GM18907 (cell line): ENCODE results near the gene EPS8L2.

Experiments used
- ATAC-seq: cut with Tn5 transposase; IDR thresholded peaks from one replicate; pipeline ENCODE4 v1.9.1; 2021; ENCODE audit warnings: mild to moderate bottlenecking, moderate library complexity; ENCODE audit not compliant: unreplicated experiment

The EPS8L2 gene

DNA sequence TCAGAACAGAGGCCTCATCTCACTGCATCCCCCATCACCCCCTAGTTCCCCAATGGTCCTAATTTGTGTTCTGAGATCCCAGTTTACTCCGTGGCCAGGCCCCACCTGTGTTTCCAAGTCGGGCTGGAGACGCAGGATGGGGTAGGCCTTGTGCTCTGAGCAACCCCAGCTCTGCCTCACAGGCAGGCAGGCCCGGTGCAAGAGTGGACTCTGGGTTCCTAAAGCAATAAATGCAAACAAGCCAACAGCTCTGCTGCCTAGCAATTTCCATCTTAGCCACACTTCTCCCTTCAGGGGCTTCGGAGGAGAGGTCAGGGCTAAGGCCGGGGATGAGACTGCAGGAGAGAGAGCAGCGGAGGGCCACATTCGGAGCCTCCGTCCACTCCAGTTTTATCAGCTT is 2.5 kb upstream of the EPS8L2 start:
- no peak for ATAC-seq

- no peak for ATAC-seq
Measured at GRCh38 chr11:704228-704674, 1.8 kb upstream of the EPS8L2 start.

- no peak for ATAC-seq
Measured at GRCh38 chr11:704781-705645, 1.0 kb upstream of the EPS8L2 start.

- no peak for ATAC-seq
Measured at GRCh38 chr11:706439-706956, 467 bp downstream of the EPS8L2 start.

GRCh38 chr11:706957-707816 is 1.2 kb downstream of the EPS8L2 start:
- no peak for ATAC-seq

GRCh38 chr11:707817-708420 is 1.9 kb downstream of the EPS8L2 start:
- no peak for ATAC-seq

GRCh38 chr11:708511-708910 is 2.5 kb downstream of the EPS8L2 start:
- ATAC-seq: no peak

GRCh38 chr11:709109-709997 is 3.3 kb downstream of the EPS8L2 start:
- no peak for ATAC-seq

DNA sequence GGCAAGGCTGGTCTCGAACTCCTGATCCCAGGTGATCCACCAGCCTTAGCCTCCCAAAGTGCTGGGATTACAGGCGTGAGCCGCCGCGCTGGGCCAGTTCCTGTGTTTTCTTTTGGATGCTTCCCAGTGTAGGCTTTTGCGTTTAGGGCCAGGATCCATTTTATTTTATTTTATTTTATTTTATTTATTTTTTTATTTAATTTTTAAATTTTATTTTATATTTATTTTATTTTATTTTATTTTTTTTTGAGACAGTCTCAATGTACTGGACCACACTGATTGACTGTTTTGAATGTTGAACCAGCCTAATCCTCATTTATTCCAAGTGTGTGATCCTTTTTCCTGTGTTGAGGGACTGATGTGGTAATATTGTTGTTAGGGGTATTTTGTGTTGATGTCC is 8.4 kb downstream of the EPS8L2 start:
- no peak for ATAC-seq

GRCh38 chr11:719214-720016 is 13.4 kb downstream of the EPS8L2 start:
- ATAC-seq: no peak

- no peak for ATAC-seq
Measured at GRCh38 chr11:720017-720641, 14.1 kb downstream of the EPS8L2 start.

DNA sequence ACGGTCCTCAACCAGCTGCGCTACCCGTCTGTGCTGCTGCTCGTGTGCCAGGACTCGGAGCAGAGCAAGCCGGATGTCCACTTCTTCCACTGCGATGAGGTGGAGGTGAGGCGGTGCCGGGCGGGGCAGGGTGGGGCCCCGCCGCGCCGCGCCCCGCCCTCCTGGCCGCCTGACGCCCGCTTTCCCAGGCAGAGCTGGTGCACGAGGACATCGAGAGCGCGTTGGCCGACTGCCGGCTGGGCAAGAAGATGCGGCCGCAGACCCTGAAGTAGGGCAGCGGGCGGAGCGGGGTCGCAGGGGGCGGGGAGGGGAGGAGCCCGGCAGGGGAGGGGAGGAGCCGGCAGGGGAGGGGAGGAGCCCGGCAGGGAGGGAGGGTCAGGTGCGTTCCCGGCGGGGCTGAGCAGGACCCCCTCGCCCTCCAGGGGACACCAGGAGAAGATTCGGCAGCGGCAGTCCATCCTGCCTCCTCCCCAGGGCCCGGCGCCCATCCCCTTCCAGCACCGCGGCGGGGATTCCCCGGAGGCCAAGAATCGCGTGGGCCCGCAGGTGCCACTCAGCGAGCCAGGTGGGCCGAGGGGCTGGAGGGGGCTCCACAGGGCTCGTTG is 14.7 kb downstream of the EPS8L2 start:
- ATAC-seq: no peak

GRCh38 chr11:721247-721740 is 15.3 kb downstream of the EPS8L2 start:
- ATAC-seq: no peak

DNA sequence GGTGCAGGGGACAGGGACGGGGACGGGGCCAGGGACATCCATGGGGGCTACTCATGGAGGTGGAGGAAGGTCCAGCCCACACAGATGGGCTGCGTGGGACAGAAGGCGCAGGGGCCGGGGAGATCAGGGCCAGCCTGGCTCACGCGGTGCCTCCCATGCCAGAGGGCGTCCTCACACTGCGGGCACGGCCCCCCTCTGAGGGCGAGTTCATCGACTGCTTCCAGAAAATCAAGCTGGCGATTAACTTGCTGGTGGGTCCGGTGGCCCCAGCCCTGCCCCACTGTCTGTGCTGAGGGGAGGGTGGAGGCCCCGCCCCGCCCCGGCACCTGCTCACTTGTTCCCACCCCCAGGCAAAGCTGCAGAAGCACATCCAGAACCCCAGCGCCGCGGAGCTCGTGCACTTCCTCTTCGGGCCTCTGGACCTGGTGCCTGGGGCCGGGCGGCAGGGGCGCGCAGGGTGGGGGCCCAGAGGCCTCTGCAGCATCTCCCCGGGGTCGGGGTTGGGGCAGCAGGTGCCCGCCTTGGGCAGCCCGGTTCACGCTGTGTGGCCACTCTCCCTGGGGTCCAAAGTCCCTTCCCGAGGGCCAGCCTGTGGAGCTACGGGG is 15.8 kb downstream of the EPS8L2 start:
- ATAC-seq: no peak

GRCh38 chr11:722346-722811 is 16.3 kb downstream of the EPS8L2 start:
- ATAC-seq: no peak

DNA sequence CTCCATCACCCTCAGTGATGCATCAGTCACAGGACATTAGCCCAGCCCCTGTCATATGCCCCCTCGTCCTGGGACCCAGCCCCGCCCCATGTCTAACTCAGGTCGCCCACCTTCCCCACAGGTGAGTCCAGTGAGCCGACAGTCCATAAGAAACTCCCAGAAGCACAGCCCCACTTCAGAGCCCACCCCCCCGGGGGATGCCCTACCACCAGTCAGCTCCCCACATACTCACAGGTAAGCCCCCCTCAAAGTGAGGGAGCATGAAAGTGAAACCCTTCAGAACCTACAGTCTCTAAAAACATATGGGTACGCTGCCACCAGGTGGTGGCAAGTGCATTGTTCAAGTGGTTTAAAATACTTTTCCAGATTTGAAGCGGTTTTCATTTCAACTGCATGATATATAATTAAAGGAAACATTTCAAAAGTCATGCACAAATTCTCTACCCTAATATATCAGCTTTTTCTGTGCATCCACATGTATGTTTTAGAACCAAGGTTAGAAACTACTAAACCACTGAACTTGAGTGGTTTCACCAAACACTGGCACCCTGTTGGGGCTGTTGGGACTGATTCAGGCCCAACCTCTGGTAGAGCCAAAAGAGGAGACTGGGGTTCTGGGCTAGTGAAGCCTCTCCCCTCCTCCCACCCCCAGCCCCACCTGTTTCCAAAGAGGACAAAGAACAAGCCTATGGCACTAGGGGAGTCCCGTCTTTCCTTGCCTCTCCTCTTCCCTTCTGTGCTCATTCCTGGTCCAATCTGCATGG is 17.3 kb downstream of the EPS8L2 start:
- ATAC-seq: no peak
